Progenitor cell of endocrine pancreas (in vitro differentiated cells): ENCODE measurements around the gene CNOT2. TPM values are rescaled to one million over a fixed set of nuclear protein-coding genes. Genes with fewer than 3 reads are reported as not detected.

Experiments used
- DNase-seq: peaks from one replicate; pipeline ENCODE4 v3.0.0; 2021; ENCODE audit warnings: low spot score; ENCODE audit not compliant: unreplicated experiment
- H3K27ac Mint-ChIP-seq: 2 replicates; pipeline ENCODE4 v1.8.0; 2021; ENCODE audit warnings: mild to moderate bottlenecking, moderate library complexity, mixed read lengths
- H3K27me3 Mint-ChIP-seq: 2 replicates; pipeline ENCODE4 v1.8.0; 2021; ENCODE audit warnings: mixed read lengths
- H3K36me3 Mint-ChIP-seq: 2 replicates; pipeline ENCODE4 v1.8.0; 2022; ENCODE audit warnings: mixed read lengths; ENCODE audit not compliant: insufficient read depth
- H3K4me1 Mint-ChIP-seq: 2 replicates; pipeline ENCODE4 v1.8.0; 2021; ENCODE audit warnings: low read depth, mixed read lengths
- H3K4me3 Mint-ChIP-seq: 2 replicates; pipeline ENCODE4 v1.8.0; 2021; ENCODE audit warnings: low read depth, mild to moderate bottlenecking, moderate library complexity, mixed read lengths
- H3K9me3 Mint-ChIP-seq: 2 replicates; pipeline ENCODE4 v1.8.0; 2021; ENCODE audit warnings: low read depth, mixed read lengths
- CTCF ChIP-seq: fragments of 200-600 bp; sonication (generic); IDR thresholded peaks from one replicate; pipeline ENCODE4 v1.5.0; 2021; ENCODE audit warnings: antibody characterized with exemption, mild to moderate bottlenecking; ENCODE audit not compliant: unreplicated experiment
- total RNA-seq: library from RNA; stranded (reverse); gene quantifications from 2 replicates; pipeline ENCODE4 v1.2.1, GENCODE V29; 2021

Gene CNOT2
- total RNA-seq, 1 donor from 2014 or later: 128 TPM

- H3K4me1 Mint-ChIP-seq: peaks cover 10% of the 10 kb centered on the region
- no peaks in the 10 kb centered on the region for H3K36me3 Mint-ChIP-seq
- H3K27ac Mint-ChIP-seq: peak within 1 kb of the TSS; percentile 96
- no peaks in the 10 kb centered on the region for H3K9me3 Mint-ChIP-seq
- peak within 1 kb of the TSS; percentile 94 for H3K4me3 Mint-ChIP-seq
- H3K27me3 Mint-ChIP-seq: peaks cover 25% of the 10 kb centered on the region
- no peak for TF ChIP-seq CTCF
- DNase-seq: peak; percentile 73
Measured at GRCh38 chr12:70365648-70366518, 122.7 kb downstream of the CNOT2 start, which contains the start of gene KCNMB4. TSS of gene KCNMB4 (plus strand) at chr12:70366290. CDS start at chr12:70366735, 445 bp downstream.

- TF ChIP-seq CTCF: peak; percentile 8
- peak overlapping the region; percentile 94 for H3K4me3 Mint-ChIP-seq
- peak overlapping the region; percentile 96 for H3K27ac Mint-ChIP-seq
- H3K27me3 Mint-ChIP-seq: peaks cover 23% of the 10 kb centered on the region
- no peaks in the 10 kb centered on the region for H3K36me3 Mint-ChIP-seq
- H3K4me1 Mint-ChIP-seq: peaks cover 10% of the 10 kb centered on the region
- H3K9me3 Mint-ChIP-seq: no peaks in the 10 kb centered on the region
- DNase-seq: peak; percentile 34
Measured at GRCh38 chr12:70366581-70367257, 123.5 kb downstream of the CNOT2 start.

GRCh38 chr12:70367258-70368141 is 124.3 kb downstream of the CNOT2 start:
- peak overlapping the region; percentile 94 for H3K4me3 Mint-ChIP-seq
- H3K27ac Mint-ChIP-seq: peak overlapping the region; percentile 96
- H3K27me3 Mint-ChIP-seq: peaks cover 21% of the 10 kb centered on the region
- no peak for TF ChIP-seq CTCF
- peaks cover 10% of the 10 kb centered on the region for H3K4me1 Mint-ChIP-seq
- H3K9me3 Mint-ChIP-seq: no peaks in the 10 kb centered on the region
- H3K36me3 Mint-ChIP-seq: no peaks in the 10 kb centered on the region
- no peak for DNase-seq

- Mint-ChIP-seq H3K9me3 (no peaks in the 10 kb centered on the region), H3K4me3 (no peak overlapping the region), H3K27me3 (no peaks in the 10 kb centered on the region), H3K4me1 (peaks cover 1% of the 10 kb centered on the region), H3K36me3 (peaks cover 7% of the 10 kb centered on the region), H3K27ac (no peak overlapping the region)
- no peak for TF ChIP-seq CTCF
- no peak for DNase-seq
Measured at GRCh38 chr12:70372881-70373280, 129.6 kb downstream of the CNOT2 start.

GRCh38 chr12:70379846-70380245 is 136.6 kb downstream of the CNOT2 start:
- H3K4me3 Mint-ChIP-seq: no peak overlapping the region
- peaks cover 26% of the 10 kb centered on the region for H3K36me3 Mint-ChIP-seq
- H3K27me3 Mint-ChIP-seq: no peaks in the 10 kb centered on the region
- no peaks in the 10 kb centered on the region for H3K4me1 Mint-ChIP-seq
- H3K27ac Mint-ChIP-seq: no peak overlapping the region
- DNase-seq: no peak
- no peak for TF ChIP-seq CTCF
- H3K9me3 Mint-ChIP-seq: peaks cover 11% of the 10 kb centered on the region
